22Rv1 (cell line): ENCODE data around the gene THADA.

Experiments
- H3K27ac ChIP-seq: fragments of 450-650 bp; 2 replicates; pipeline ENCODE4 v1.5.1; 2017
- CTCF ChIP-seq: fragments of 450-650 bp; IDR thresholded peaks from 2 replicates; pipeline ENCODE4 v1.5.1; 2017; ENCODE audit warnings: mild to moderate bottlenecking
- ZFX ChIP-seq: fragments of 450-650 bp; IDR thresholded peaks from 2 replicates; pipeline ENCODE4 v1.6.1; 2017; ENCODE audit warnings: antibody characterized with exemption, borderline replicate concordance

The THADA gene

GRCh38 chr2:43333101-43333655 is 262.7 kb downstream of the THADA start:
- no peak overlapping the region for H3K27ac ChIP-seq
- TF ChIP-seq CTCF = no peak
- TF ChIP-seq ZFX = no peak

GRCh38 chr2:43332653-43333052 is 263.2 kb downstream of the THADA start:
- no peak overlapping the region for H3K27ac ChIP-seq
- TF ChIP-seq ZFX (no peak), CTCF (no peak)

GRCh38 chr2:43331422-43331821 is 264.4 kb downstream of the THADA start:
- TF ChIP-seq CTCF = no peak
- TF ChIP-seq ZFX = no peak
- H3K27ac ChIP-seq = no peak overlapping the region

GRCh38 chr2:43329637-43330036 is 266.2 kb downstream of the THADA start:
- TF ChIP-seq CTCF = no peak
- no peak overlapping the region for H3K27ac ChIP-seq

- TF ChIP-seq ZFX (no peak), CTCF (no peak)
- H3K27ac ChIP-seq = no peak overlapping the region
These were observed 267.0 kb downstream of the THADA start for GRCh38 chr2:43328832-43329231.

GRCh38 chr2:43328133-43328532 is 267.7 kb downstream of the THADA start:
- TF ChIP-seq CTCF (no peak), ZFX (no peak)
- no peak overlapping the region for H3K27ac ChIP-seq

GRCh38 chr2:43327119-43327518 is 268.7 kb downstream of the THADA start:
- no peak overlapping the region for H3K27ac ChIP-seq
- no peak for TF ChIP-seq CTCF
- TF ChIP-seq ZFX = no peak
